Keratinocyte (primary cell): Measurements from ENCODE around the gene TEX26. TPM values are rescaled to one million over a fixed set of nuclear protein-coding genes. Genes with fewer than 3 reads are reported as not detected.

ENCODE experiments used
- DNase-seq: peaks from one replicate; pipeline ENCODE4 v3.0.0-alpha.2; 2011; ENCODE audit warnings: low read depth, missing footprints, low spot score
- FAIRE-seq: peaks from 2 replicates; lab custom pipeline; 2011; peaks lifted over from hg19 to GRCh38; lab: Jason Lieb, UNC
- H2AFZ ChIP-seq: 2 replicates; pipeline ENCODE4 v1.6.0; 2012; ENCODE audit warnings: low read length, control low read depth, inconsistent platforms; ENCODE audit not compliant: control insufficient read depth
- H3K27ac ChIP-seq: 2 replicates; pipeline ENCODE4 v1.5.1; 2011; ENCODE audit warnings: low read length; ENCODE audit not compliant: control insufficient read depth, insufficient read depth
- H3K27me3 ChIP-seq: 3 replicates; pipeline ENCODE4 v1.6.0; 2011; ENCODE audit warnings: low read length; ENCODE audit not compliant: control insufficient read depth, insufficient read depth; ENCODE audit errors: extremely low read depth
- H3K36me3 ChIP-seq, 2 experiments: 2 replicates in 1 of 2; 3 replicates in 1 of 2; pipeline ENCODE4 v1.5.1; 2011; ENCODE audit warnings: low read length in 2 of 2, mild to moderate bottlenecking in 1 of 2; ENCODE audit not compliant: control insufficient read depth in 2 of 2, insufficient read depth in 2 of 2; ENCODE audit errors: extremely low read depth in 1 of 2
- H3K4me1 ChIP-seq: 3 replicates; pipeline ENCODE4 v1.5.1; 2011; ENCODE audit warnings: low read length; ENCODE audit not compliant: control insufficient read depth, insufficient read depth; ENCODE audit errors: extremely low read depth
- H3K4me2 ChIP-seq: 3 replicates; pipeline ENCODE4 v1.6.0; 2011; ENCODE audit warnings: low read depth, low read length; ENCODE audit not compliant: control insufficient read depth, insufficient read depth; ENCODE audit errors: extremely low read depth
- H3K4me3 ChIP-seq, 3 experiments: fragments of 200-600 bp in 1 of 3; sonication (generic) in 1 of 3; 2 replicates in 2 of 3; 3 replicates in 1 of 3; pipeline ENCODE4 v1.5.1; 2011 to 2016; ENCODE audit warnings: low read length in 3 of 3, mild to moderate bottlenecking in 3 of 3, control low read depth in 2 of 3, inconsistent platforms in 1 of 3, low read depth in 1 of 3, mixed read lengths in 1 of 3, mixed run types in 1 of 3, moderate library complexity in 1 of 3; ENCODE audit not compliant: control insufficient read depth in 2 of 3, insufficient read depth in 2 of 3; ENCODE audit errors: extremely low read depth in 1 of 3
- H3K79me2 ChIP-seq: 2 replicates; pipeline ENCODE4 v1.6.0; 2012; ENCODE audit warnings: low read length; ENCODE audit not compliant: control insufficient read depth, insufficient read depth
- H3K9ac ChIP-seq: 3 replicates; pipeline ENCODE4 v1.6.0; 2011; ENCODE audit warnings: low read length; ENCODE audit not compliant: control insufficient read depth, insufficient read depth; ENCODE audit errors: extremely low read depth
- H3K9me1 ChIP-seq: 3 replicates; pipeline ENCODE4 v1.6.0; 2011; ENCODE audit warnings: low read length; ENCODE audit not compliant: control insufficient read depth, insufficient read depth; ENCODE audit errors: extremely low read depth
- H3K9me3 ChIP-seq: 2 replicates; pipeline ENCODE4 v1.5.1; 2012; ENCODE audit warnings: low read depth, low read length; ENCODE audit not compliant: control insufficient read depth
- H4K20me1 ChIP-seq: 3 replicates; pipeline ENCODE4 v1.6.0; 2011; ENCODE audit warnings: low read length; ENCODE audit not compliant: control insufficient read depth, insufficient read depth; ENCODE audit errors: extremely low read depth
- CTCF ChIP-seq, 3 experiments: IDR thresholded peaks in 1 of 3; conservative IDR thresholded peaks in 1 of 3; optimal IDR thresholded peaks in 1 of 3; 2 replicates in 2 of 3; 3 replicates in 1 of 3; pipeline versions ENCODE3 to v1.5.1; 2011; ENCODE audit warnings: low read length in 3 of 3, mild to moderate bottlenecking in 3 of 3, moderate library complexity in 2 of 3, control low read depth in 1 of 3, inconsistent platforms in 1 of 3; ENCODE audit not compliant: insufficient read depth in 2 of 3; ENCODE audit errors: extremely low read depth in 1 of 3
- EZH2 ChIP-seq: IDR thresholded peaks from one replicate; pipeline ENCODE4 v1.6.1; 2012; ENCODE audit warnings: inconsistent platforms, mild to moderate bottlenecking, low read length, moderate library complexity
- dilution Hi-C: fragments of 300-500 bp; cut with MboI; formaldehyde crosslinking; loops from one replicate; pipeline ENCODE4 v1.7.0; 2020; ENCODE audit warnings: low sequenced_read_pairs; ENCODE audit not compliant: extremely low pct_ligation_motif_present
- polyA plus RNA-seq, 5 experiments: library from polyadenylated mRNA; depleted of rRNA in 3 of 5; stranded (reverse) in 3 of 5; stranded (forward) in 1 of 5; unstranded in 1 of 5; fragments of >200 nt; gene quantifications; 1 replicate in 1 of 5; 2 replicates in 3 of 5; 3 replicates in 1 of 5; pipeline versions ENCODE4 v1.2.1 to v1.2.3, GENCODE V29; 2011 to 2012; ENCODE audit warnings: missing spikeins in 2 of 5, low read depth in 1 of 5, low replicate concordance in 1 of 5

Gene TEX26
- polyA plus RNA-seq, 1 donor (not counting 4 experiments of a cell fraction or from before 2014, with no cell fraction given): not detected

GRCh38 chr13:30898070-30898469, 34.4 kb upstream of the TEX26 start:
- no peaks in the 10 kb centered on the region for H3K36me3 ChIP-seq
- dilution Hi-C loops: no loop called here
- no peak for FAIRE-seq
- H3K9ac ChIP-seq: no peak overlapping the region
- H3K27me3 ChIP-seq: peaks cover 8% of the 10 kb centered on the region
- H3K79me2 ChIP-seq: no peaks in the 10 kb centered on the region
- H3K4me2 ChIP-seq: no peak overlapping the region
- no peaks in the 10 kb centered on the region for H3K9me3 ChIP-seq
- DNase-seq: no peak
- no peak overlapping the region for H2AFZ ChIP-seq
- no peaks in the 10 kb centered on the region for H3K9me1 ChIP-seq
- no peak overlapping the region for H3K4me3 ChIP-seq
- H3K4me1 ChIP-seq: no peaks in the 10 kb centered on the region
- TF ChIP-seq CTCF (optimal IDR thresholded peaks at IDR 0.05 in 1 of 3, IDR thresholded peaks at IDR 0.05 in 1 of 3, conservative IDR thresholded peaks at IDR 0.05 in 1 of 3; ENCODE audit: extremely low read depth in 1 of 3, insufficient read depth in 2 of 3, low read length in 3 of 3): no peak
- no peak for TF ChIP-seq EZH2
- no peak overlapping the region for H3K27ac ChIP-seq
- H4K20me1 ChIP-seq: no peaks in the 10 kb centered on the region

DNA sequence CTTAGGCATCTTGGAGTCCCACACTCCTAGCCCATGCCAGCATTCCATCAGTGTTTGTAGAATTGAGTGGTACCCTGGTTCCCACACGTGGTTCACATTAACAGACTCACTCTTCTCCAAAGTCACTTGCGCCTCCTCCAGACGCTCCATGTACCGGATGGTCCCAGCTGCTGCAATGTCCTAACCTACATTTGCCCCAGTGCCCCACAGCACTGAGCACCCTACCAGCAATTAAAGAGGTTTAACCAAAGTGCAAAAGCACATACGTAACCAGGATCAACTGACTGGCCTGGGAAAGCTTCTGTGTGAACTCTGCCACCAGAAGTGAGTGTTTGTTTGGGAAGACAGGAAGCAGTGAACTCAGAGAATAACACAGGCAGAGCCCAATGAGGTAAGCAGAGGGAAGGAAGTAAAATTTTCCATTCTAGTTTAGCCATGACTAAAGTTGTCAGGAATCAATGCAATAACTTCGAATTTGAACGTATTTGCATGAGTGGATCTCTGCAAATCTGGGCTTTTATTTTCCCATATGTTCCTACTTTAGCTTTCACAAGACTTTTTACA, 33.7 kb upstream of the TEX26 start:
- TF ChIP-seq EZH2: no peak
- TF ChIP-seq CTCF (optimal IDR thresholded peaks at IDR 0.05 in 1 of 3, IDR thresholded peaks at IDR 0.05 in 1 of 3, conservative IDR thresholded peaks at IDR 0.05 in 1 of 3; ENCODE audit: extremely low read depth in 1 of 3, insufficient read depth in 2 of 3, low read length in 3 of 3): no peak
- dilution Hi-C loops: no loop called here
- H3K4me3 ChIP-seq: no peak overlapping the region
- FAIRE-seq (no peak), DNase-seq (no peak)
- H3K9me3 ChIP-seq: no peaks in the 10 kb centered on the region
- H2AFZ ChIP-seq: no peak overlapping the region
- H3K79me2 ChIP-seq: no peaks in the 10 kb centered on the region
- no peaks in the 10 kb centered on the region for H3K4me1 ChIP-seq
- no peak overlapping the region for H3K4me2 ChIP-seq
- no peaks in the 10 kb centered on the region for H3K9me1 ChIP-seq
- peaks cover 8% of the 10 kb centered on the region for H3K27me3 ChIP-seq
- no peak overlapping the region for H3K9ac ChIP-seq
- H3K36me3 ChIP-seq: no peaks in the 10 kb centered on the region
- no peaks in the 10 kb centered on the region for H4K20me1 ChIP-seq
- no peak overlapping the region for H3K27ac ChIP-seq
